GM21786 (cell line): Measurements from ENCODE around the gene NRG2.

ENCODE experiments used
- ATAC-seq: cut with Tn5 transposase; IDR thresholded peaks from one replicate; pipeline ENCODE4 v1.9.1; 2021; ENCODE audit not compliant: unreplicated experiment

The NRG2 gene

GRCh38 chr5:139885172-139885856 lies 157.8 kb downstream of the NRG2 start:
- ATAC-seq, result no peak

- no peak for ATAC-seq
Observed at GRCh38 chr5:139884734-139885133, 158.4 kb downstream of the NRG2 start.

GRCh38 chr5:139884144-139884543 lies 159.0 kb downstream of the NRG2 start:
- no peak for ATAC-seq

GRCh38 chr5:139882961-139883539 lies 160.0 kb downstream of the NRG2 start:
- no peak for ATAC-seq

GRCh38 chr5:139882316-139882715 lies 160.8 kb downstream of the NRG2 start:
- ATAC-seq, result no peak

- ATAC-seq, result no peak
Observed at GRCh38 chr5:139881143-139881733, 161.9 kb downstream of the NRG2 start.

- no peak for ATAC-seq
Observed at GRCh38 chr5:139880416-139881142, 162.5 kb downstream of the NRG2 start.

GRCh38 chr5:139878093-139878492 lies 165.0 kb downstream of the NRG2 start:
- no peak for ATAC-seq

- no peak for ATAC-seq
Observed at GRCh38 chr5:139877129-139877597, 165.9 kb downstream of the NRG2 start.

GRCh38 chr5:139875957-139876356 lies 167.1 kb downstream of the NRG2 start:
- no peak for ATAC-seq

GRCh38 chr5:139872851-139873794 lies 170.0 kb downstream of the NRG2 start:
- no peak for ATAC-seq

GRCh38 chr5:139872052-139872766 lies 170.9 kb downstream of the NRG2 start:
- no peak for ATAC-seq

- no peak for ATAC-seq
Observed at GRCh38 chr5:139871614-139872013, 171.5 kb downstream of the NRG2 start.

- ATAC-seq, result no peak
Observed at GRCh38 chr5:139870677-139871076, 172.4 kb downstream of the NRG2 start.

GRCh38 chr5:139869042-139869790 lies 173.9 kb downstream of the NRG2 start:
- no peak for ATAC-seq

- ATAC-seq, result no peak
Observed at GRCh38 chr5:139867581-139867980, 175.5 kb downstream of the NRG2 start.

GRCh38 chr5:139867109-139867508 lies 176.0 kb downstream of the NRG2 start:
- no peak for ATAC-seq

GRCh38 chr5:139864716-139865483 lies 178.2 kb downstream of the NRG2 start:
- no peak for ATAC-seq
